Measurements from ENCODE around the gene SLC3A2.

Gene SLC3A2

GRCh38 chr11:62910141-62910882 is 29.6 kb downstream of the SLC3A2 start:
- no peak for DNase-seq (ENCODE audit: low spot score)

GRCh38 chr11:62911137-62912130 is 30.7 kb downstream of the SLC3A2 start:
- DNase-seq (ENCODE audit: low spot score) = no peak

- no peak for DNase-seq (ENCODE audit: low spot score)
These were observed 31.6 kb downstream of the SLC3A2 start for GRCh38 chr11:62912268-62912667.

- DNase-seq (ENCODE audit: low spot score) = no peak
These were observed 33.7 kb downstream of the SLC3A2 start for GRCh38 chr11:62914416-62914815.

- DNase-seq (ENCODE audit: low spot score) = no peak
These were observed 37.3 kb downstream of the SLC3A2 start for GRCh38 chr11:62917906-62918502.

- DNase-seq (ENCODE audit: low spot score) = no peak
These were observed 37.8 kb downstream of the SLC3A2 start for GRCh38 chr11:62918531-62918930.

GRCh38 chr11:62919476-62919875 is 38.8 kb downstream of the SLC3A2 start:
- no peak for DNase-seq (ENCODE audit: low spot score)

- DNase-seq (ENCODE audit: low spot score) = no peak
These were observed 39.4 kb downstream of the SLC3A2 start for GRCh38 chr11:62919898-62920640.

- DNase-seq (ENCODE audit: low spot score) = no peak
These were observed 40.5 kb downstream of the SLC3A2 start, which contains the start of gene CHRM1 for GRCh38 chr11:62921201-62921572. CHRM1 (minus strand) TSS chr11:62921363; CDS start chr11:62911100, 10,263 bp downstream.

- no peak for DNase-seq (ENCODE audit: low spot score)
These were observed 41.0 kb downstream of the SLC3A2 start for GRCh38 chr11:62921573-62922188.

- no peak for DNase-seq (ENCODE audit: low spot score)
These were observed 41.5 kb downstream of the SLC3A2 start for GRCh38 chr11:62922189-62922589.

GRCh38 chr11:62922653-62923431 is 42.1 kb downstream of the SLC3A2 start:
- DNase-seq (ENCODE audit: low spot score) = peak; percentile 72

- peak; percentile 73 for DNase-seq (ENCODE audit: low spot score)
These were observed 43.1 kb downstream of the SLC3A2 start for GRCh38 chr11:62923601-62924411.

- DNase-seq (ENCODE audit: low spot score) = peak; percentile 66
These were observed 44.6 kb downstream of the SLC3A2 start for GRCh38 chr11:62925308-62925707.

GRCh38 chr11:62925745-62926679 is 45.3 kb downstream of the SLC3A2 start:
- DNase-seq (ENCODE audit: low spot score) = peak; percentile 62

GRCh38 chr11:62926680-62927455 is 46.2 kb downstream of the SLC3A2 start:
- DNase-seq (ENCODE audit: low spot score) = no peak

GRCh38 chr11:62928011-62928410 is 47.3 kb downstream of the SLC3A2 start:
- DNase-seq (ENCODE audit: low spot score) = no peak

GRCh38 chr11:62930157-62930556 is 49.5 kb downstream of the SLC3A2 start:
- DNase-seq (ENCODE audit: low spot score) = no peak
